B cell (primary cell): ENCODE results near the gene MUS81. TPM values are rescaled to one million over a fixed set of nuclear protein-coding genes. Genes with fewer than 3 reads are reported as not detected.

Source experiments
- ATAC-seq: fragments of 200-7000 bp; cut with Tn5 transposase; one replicate; pipeline ENCODE4 v1.10.0; 2021; ENCODE audit warnings: low read depth, mild to moderate bottlenecking, moderate number of reproducible peaks, moderate library complexity
- CTCF ChIA-PET: fragments of 350-600 bp; sonication (Branson Sonifier 250); formaldehyde crosslinking; loops from one replicate; lab custom pipeline; 2021; ENCODE audit warnings: antibody characterized with exemption, inconsistent platforms; lab: Charles Lee
- POLR2A ChIA-PET: fragments of 350-600 bp; sonication (Branson Sonifier 250); formaldehyde crosslinking; loops from one replicate; lab custom pipeline; 2021; ENCODE audit warnings: antibody characterized with exemption; lab: Charles Lee
- DNase-seq: peaks from one replicate; pipeline ENCODE4 v3.0.0; 2013
- H2AFZ ChIP-seq: 2 replicates; pipeline ENCODE4 v1.6.1; 2012; ENCODE audit warnings: mild to moderate bottlenecking, low read depth, low read length; ENCODE audit not compliant: insufficient read depth, poor library complexity, severe bottlenecking
- H3K27ac ChIP-seq, 2 donors: 1 replicate in 1 of 2; 2 replicates in 1 of 2; pipeline ENCODE4 v1.5.1; 2012 to 2013; ENCODE audit warnings: low read length in 2 of 2, mild to moderate bottlenecking in 2 of 2, moderate library complexity in 1 of 2
- H3K27me3 ChIP-seq, 4 experiments: fragments of 200-600 bp in 1 of 4; sonication (generic) in 1 of 4; replicated peaks in 1 of 4; 1 replicate in 2 of 4; 2 replicates in 2 of 4; pipeline versions ENCODE4 v1.6.1 to v1.7.0; 2013 to 2016; ENCODE audit warnings: low read length in 3 of 4, mild to moderate bottlenecking in 2 of 4, mixed read lengths in 1 of 4, moderate library complexity in 1 of 4; ENCODE audit not compliant: insufficient read depth in 4 of 4, control insufficient read depth in 3 of 4; ENCODE audit errors: control extremely low read depth in 1 of 4
- H3K36me3 ChIP-seq, 2 experiments: replicated peaks in 1 of 2; 1 replicate in 1 of 2; 2 replicates in 1 of 2; pipeline versions ENCODE4 v1.6.1 to v1.7.1; 2013; ENCODE audit warnings: low read length in 1 of 2; ENCODE audit not compliant: insufficient read depth in 2 of 2, control insufficient read depth in 1 of 2; ENCODE audit errors: control extremely low read depth in 1 of 2, extremely low read depth in 1 of 2
- H3K4me1 ChIP-seq, 2 donors: fragments of 200-600 bp in 1 of 2; sonication (generic) in 1 of 2; 1 replicate in 1 of 2; 2 replicates in 1 of 2; pipeline versions ENCODE4 v1.5.1 to v1.6.1; 2013 to 2017; ENCODE audit warnings: low read length in 2 of 2; ENCODE audit not compliant: control insufficient read depth in 2 of 2, insufficient read depth in 2 of 2
- H3K4me2 ChIP-seq: replicated peaks from 2 replicates; pipeline ENCODE3; 2012; ENCODE audit warnings: mild to moderate bottlenecking, low read depth, low read length; ENCODE audit not compliant: poor library complexity, severe bottlenecking
- H3K4me3 ChIP-seq, 5 experiments: fragments of 200-600 bp in 1 of 5; sonication (generic) in 1 of 5; 1 replicate in 3 of 5; 2 replicates in 2 of 5; pipeline versions ENCODE4 v1.5.1 to v1.7.0; 2011 to 2016; ENCODE audit warnings: low read length in 4 of 5, mild to moderate bottlenecking in 4 of 5, low read depth in 2 of 5, control low read depth in 1 of 5, moderate library complexity in 1 of 5; ENCODE audit not compliant: insufficient read depth in 1 of 5; ENCODE audit errors: control extremely low read depth in 1 of 5, extremely low read depth in 1 of 5
- H3K79me2 ChIP-seq: fragments of 200-600 bp; sonication (generic); one replicate; pipeline ENCODE4 v1.6.0; 2016; ENCODE audit warnings: low read length; ENCODE audit not compliant: control insufficient read depth, insufficient read depth
- H3K9ac ChIP-seq: fragments of 200-600 bp; sonication (generic); 2 replicates; pipeline ENCODE4 v1.6.1; 2017; ENCODE audit warnings: mild to moderate bottlenecking, low read length, moderate library complexity
- H3K9me3 ChIP-seq, 3 donors: one replicate each; pipeline versions ENCODE4 v1.6.1 to v1.7.1; 2013; ENCODE audit warnings: low read length in 2 of 3; ENCODE audit not compliant: control insufficient read depth in 2 of 3, insufficient read depth in 1 of 3; ENCODE audit errors: control extremely low read depth in 1 of 3
- H4K20me1 ChIP-seq: 2 replicates; pipeline ENCODE4 v1.6.0; 2012; ENCODE audit warnings: mild to moderate bottlenecking, low read length; ENCODE audit not compliant: insufficient read depth, control insufficient read depth, poor library complexity, severe bottlenecking
- H3K27ac Mint-ChIP-seq: one replicate; pipeline ENCODE4 v1.8.0; 2021; ENCODE audit warnings: mixed read lengths
- H3K27me3 Mint-ChIP-seq: one replicate; pipeline ENCODE4 v1.8.0; 2021; ENCODE audit warnings: mixed read lengths
- H3K4me1 Mint-ChIP-seq: one replicate; pipeline ENCODE4 v1.8.0; 2021; ENCODE audit warnings: mixed read lengths
- H3K4me3 Mint-ChIP-seq: one replicate; pipeline ENCODE4 v1.8.0; 2021; ENCODE audit warnings: mixed read lengths
- H3K9me3 Mint-ChIP-seq: one replicate; pipeline ENCODE4 v1.8.0; 2022; ENCODE audit warnings: mixed read lengths; ENCODE audit not compliant: insufficient read depth
- CTCF ChIP-seq: fragments of 200-600 bp; IDR thresholded peaks from one replicate; pipeline ENCODE4 v1.8.0; 2022; ENCODE audit warnings: antibody characterized with exemption, mild to moderate bottlenecking
- EZH2 ChIP-seq: IDR thresholded peaks from 2 replicates; pipeline ENCODE4 v1.6.1; 2012; ENCODE audit warnings: borderline replicate concordance, low read depth, mild to moderate bottlenecking, moderate library complexity, low read length; ENCODE audit not compliant: insufficient read depth, poor library complexity, severe bottlenecking
- WGBS: methylation state at CpG from one replicate; pipeline ENCODE4 v1.1.5; 2013; ENCODE audit warnings: missing lambda C conversion rate; ENCODE audit not compliant: insufficient coverage; 5-methylcytosine and 5-hydroxymethylcytosine counted together
- intact Hi-C: fragments of 100-400 bp; cut with micrococcal nuclease; formaldehyde crosslinking; loops from one replicate; pipeline ENCODE4 v1.10.0; 2022
- polyA plus RNA-seq: library from polyadenylated mRNA; depleted of rRNA; stranded (reverse); fragments of >200 nt; gene quantifications from 2 replicates; pipeline ENCODE4 v1.2.3, GENCODE V29; 2012
- total RNA-seq, 2 donors: library from RNA; stranded (reverse); fragments of 120-200 nt in 1 of 2; gene quantifications; 1 replicate in 1 of 2; 2 replicates in 1 of 2; pipeline versions ENCODE4 v1.2.3 to v1.2.4, GENCODE V29; 2013 to 2022

MUS81 gene
- total and polyA plus RNA-seq, 2 donors (not counting 1 experiment from before 2014, with no cell fraction given) = 74.5 to 134 TPM

GRCh38 chr11:65854852-65855837 lies 5.1 kb upstream of the MUS81 start:
- Histone ChIP-seq H3K36me3 (peaks cover 0 to 62% of the 10 kb centered on the region in 2 experiments), H3K4me2 (peak overlapping the region; percentile 94), H3K4me1 (peaks cover 18 to 39% of the 10 kb centered on the region in 2 donors), H2AFZ (no peak overlapping the region), H3K27ac (no peak overlapping the region), H3K79me2 (peaks cover 43% of the 10 kb centered on the region), H3K9ac (no peak overlapping the region), H3K27me3 (no peaks in the 10 kb centered on the region), H3K9me3 (peaks cover 0 to 15% (median 0%) of the 10 kb centered on the region in 3 donors), H4K20me1 (peaks cover 73% of the 10 kb centered on the region), H3K4me3 (no peak overlapping the region)
- Mint-ChIP-seq H3K27ac (peak overlapping the region; percentile 95), H3K4me1 (peaks cover 47% of the 10 kb centered on the region), H3K4me3 (peak overlapping the region; percentile 94), H3K27me3 (no peaks in the 10 kb centered on the region), H3K9me3 (no peaks in the 10 kb centered on the region)
- no peak for ATAC-seq
- intact Hi-C loops = loop anchor here (5.0 kb wide), 1 partner anchor 412 kb away; the partner anchor contains the start of gene RAB1B
- ChIA-PET CTCF (no interaction called here), POLR2A (no interaction called here)
- TF ChIP-seq EZH2 (no peak), CTCF (no peak)
- 75% methylated on average over 12 of the region's 15 CpGs for WGBS
- DNase-seq = peak; percentile 21
